Fibroblast of lung (primary cell): ENCODE data around the gene KRT7. TPM values are rescaled to one million over a fixed set of nuclear protein-coding genes. Genes with fewer than 3 reads are reported as not detected.

Experiments
- DNase-seq, 2 donors: peaks; one replicate each; pipeline versions ENCODE4 v3.0.0 to v3.0.0-alpha.2; 2010; ENCODE audit warnings: low read depth in 2 of 2
- H2AFZ ChIP-seq: 2 replicates; pipeline ENCODE4 v1.5.1; 2012; ENCODE audit warnings: low read length, control low read depth, inconsistent platforms
- H3K27ac ChIP-seq: 2 replicates; pipeline ENCODE4 v1.5.1; 2011; ENCODE audit warnings: low read length, control low read depth; ENCODE audit not compliant: insufficient read depth
- H3K27me3 ChIP-seq: 2 replicates; pipeline ENCODE4 v1.5.1; 2011; ENCODE audit warnings: mild to moderate bottlenecking, low read length; ENCODE audit not compliant: control insufficient read depth, insufficient read depth
- H3K36me3 ChIP-seq: 2 replicates; pipeline ENCODE4 v1.5.1; 2011; ENCODE audit warnings: low read length; ENCODE audit not compliant: control insufficient read depth, insufficient read depth
- H3K4me1 ChIP-seq: 2 replicates; pipeline ENCODE4 v1.5.1; 2011; ENCODE audit warnings: low read length; ENCODE audit not compliant: control insufficient read depth, insufficient read depth; ENCODE audit errors: extremely low read depth
- H3K4me2 ChIP-seq: 2 replicates; pipeline ENCODE4 v1.5.1; 2011; ENCODE audit warnings: low read length, control low read depth; ENCODE audit not compliant: insufficient read depth; ENCODE audit errors: extremely low read depth
- H3K4me3 ChIP-seq, 4 experiments: fragments of 200-600 bp in 1 of 4; sonication (generic) in 1 of 4; replicated peaks in 1 of 4; 2 replicates each; pipeline ENCODE4 v1.5.1; 2011 to 2016; ENCODE audit warnings: low read length in 4 of 4, low read depth in 3 of 4, mild to moderate bottlenecking in 3 of 4, control low read depth in 2 of 4, inconsistent platforms in 1 of 4, mixed read lengths in 1 of 4; ENCODE audit not compliant: insufficient read depth in 1 of 4; ENCODE audit errors: control extremely low read depth in 1 of 4
- H3K79me2 ChIP-seq: 2 replicates; pipeline ENCODE4 v1.5.1; 2012; ENCODE audit warnings: mild to moderate bottlenecking, low read length, inconsistent platforms; ENCODE audit not compliant: control insufficient read depth, insufficient read depth
- H3K9ac ChIP-seq: 2 replicates; pipeline ENCODE4 v1.5.1; 2011; ENCODE audit warnings: mild to moderate bottlenecking, low read length, control low read depth; ENCODE audit not compliant: insufficient read depth
- H3K9me3 ChIP-seq: 2 replicates; pipeline ENCODE4 v1.5.1; 2012; ENCODE audit warnings: low read depth, low read length; ENCODE audit not compliant: control insufficient read depth, insufficient read depth
- H4K20me1 ChIP-seq: 2 replicates; pipeline ENCODE4 v1.5.1; 2011; ENCODE audit warnings: low read length; ENCODE audit not compliant: control insufficient read depth, insufficient read depth; ENCODE audit errors: extremely low read depth
- CTCF ChIP-seq, 2 donors: IDR thresholded peaks in 1 of 2; conservative IDR thresholded peaks in 1 of 2; 1 replicate in 1 of 2; 2 replicates in 1 of 2; pipeline ENCODE4 v1.5.1; 2011 to 2012; ENCODE audit warnings: low read length in 2 of 2, control low read depth in 1 of 2, inconsistent platforms in 1 of 2, low read depth in 1 of 2, mild to moderate bottlenecking in 1 of 2
- EZH2 ChIP-seq: IDR thresholded peaks from 2 replicates; pipeline ENCODE4 v1.5.1; 2012; ENCODE audit warnings: low read length, control low read depth, mild to moderate bottlenecking; ENCODE audit errors: missing control alignments
- polyA plus RNA-seq, 2 donors: library from polyadenylated mRNA; depleted of rRNA in 1 of 2; stranded (reverse) in 1 of 2; unstranded in 1 of 2; fragments of >200 nt; gene quantifications; 2 replicates each; pipeline ENCODE4 v1.2.1, GENCODE V29; 2011 to 2012; ENCODE audit warnings: missing spikeins in 1 of 2
- total RNA-seq: library from RNA; depleted of rRNA; stranded (reverse); fragments of >200 nt; gene quantifications from 2 replicates; pipeline ENCODE4 v1.2.1, GENCODE V29; 2014

KRT7 gene
- total and polyA plus RNA-seq, 2 donors (not counting 1 experiment from before 2014, with no cell fraction given) = 3.5 to 8.6 TPM

- H3K27ac ChIP-seq = no peak overlapping the region
- DNase-seq = no peak
These were observed 13.0 kb downstream of the KRT7 start for GRCh38 chr12:52245962-52246569.

GRCh38 chr12:52246720-52247621 lies 13.9 kb downstream of the KRT7 start:
- Histone ChIP-seq H3K9ac (no peak overlapping the region), H3K9me3 (no peaks in the 10 kb centered on the region), H3K4me2 (no peak overlapping the region), H3K79me2 (no peaks in the 10 kb centered on the region), H2AFZ (no peak overlapping the region), H3K36me3 (no peaks in the 10 kb centered on the region), H3K4me1 (peaks cover 13% of the 10 kb centered on the region), H3K27ac (no peak overlapping the region), H3K27me3 (peaks cover 3% of the 10 kb centered on the region), H3K4me3 (no peak overlapping the region), H4K20me1 (no peaks in the 10 kb centered on the region)
- TF ChIP-seq CTCF (conservative IDR thresholded peaks at IDR 0.05 in 1 of 2, IDR thresholded peaks at IDR 0.05 in 1 of 2; ENCODE audit: low read depth in 1 of 2, low read length in 2 of 2) = no peak
- TF ChIP-seq EZH2 = no peak
- DNase-seq = peak in 1 of 2 donors; percentile 37

More at GRCh38 chr12:52245962-52246569, 13.0 kb downstream of the KRT7 start:
- H3K9ac ChIP-seq = no peak overlapping the region
- H3K27me3 ChIP-seq = peaks cover 3% of the 10 kb centered on the region
- no peaks in the 10 kb centered on the region for H3K9me3 ChIP-seq
- H3K4me1 ChIP-seq = peaks cover 13% of the 10 kb centered on the region
- no peaks in the 10 kb centered on the region for H3K79me2 ChIP-seq
- no peaks in the 10 kb centered on the region for H4K20me1 ChIP-seq
- no peaks in the 10 kb centered on the region for H3K36me3 ChIP-seq
- TF ChIP-seq CTCF (conservative IDR thresholded peaks at IDR 0.05 in 1 of 2, IDR thresholded peaks at IDR 0.05 in 1 of 2; ENCODE audit: low read depth in 1 of 2, low read length in 2 of 2) (no peak), EZH2 (no peak)
- H2AFZ ChIP-seq = no peak overlapping the region
- no peak overlapping the region for H3K4me2 ChIP-seq
- H3K4me3 ChIP-seq = no peak overlapping the region
